GM18526 (cell line): ENCODE results near the gene KIAA1217.

ENCODE experiments used
- POLR2A ChIP-seq: IDR thresholded peaks from 3 replicates; pipeline ENCODE4 v1.6.1; 2011; ENCODE audit not compliant: insufficient read length; ENCODE audit errors: extremely low read depth

The KIAA1217 gene

DNA sequence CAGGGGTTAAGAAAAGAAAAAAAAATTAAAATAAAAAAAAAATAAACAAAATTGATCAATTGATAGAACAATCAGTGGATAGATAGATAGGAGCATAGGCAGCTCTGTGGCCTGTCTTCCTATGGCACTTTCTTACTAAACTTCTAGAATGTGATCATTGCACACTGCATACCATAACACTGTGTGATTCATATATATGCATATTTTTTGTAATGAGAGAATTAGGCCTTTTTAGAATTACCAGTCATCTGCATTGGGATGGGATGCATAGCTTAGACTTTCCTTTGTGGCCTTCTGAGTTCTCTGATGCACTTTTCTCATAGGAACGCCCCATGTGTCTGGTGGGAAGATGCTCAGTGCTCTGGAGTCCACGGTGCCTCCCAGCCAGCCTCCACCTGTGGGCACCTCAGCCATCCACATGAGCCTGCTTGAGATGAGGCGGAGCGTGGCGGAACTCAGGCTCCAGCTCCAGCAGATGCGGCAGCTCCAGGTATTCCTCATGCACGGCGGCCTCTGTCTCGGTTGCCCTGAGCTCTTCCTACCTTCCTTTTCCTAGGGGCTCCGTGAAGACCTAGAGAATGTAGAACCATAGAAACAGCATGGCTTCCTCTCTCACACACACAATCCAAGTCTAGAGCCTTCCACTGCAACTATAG, 292.2 kb downstream of the KIAA1217 start:
- no peak for TF ChIP-seq POLR2A

DNA sequence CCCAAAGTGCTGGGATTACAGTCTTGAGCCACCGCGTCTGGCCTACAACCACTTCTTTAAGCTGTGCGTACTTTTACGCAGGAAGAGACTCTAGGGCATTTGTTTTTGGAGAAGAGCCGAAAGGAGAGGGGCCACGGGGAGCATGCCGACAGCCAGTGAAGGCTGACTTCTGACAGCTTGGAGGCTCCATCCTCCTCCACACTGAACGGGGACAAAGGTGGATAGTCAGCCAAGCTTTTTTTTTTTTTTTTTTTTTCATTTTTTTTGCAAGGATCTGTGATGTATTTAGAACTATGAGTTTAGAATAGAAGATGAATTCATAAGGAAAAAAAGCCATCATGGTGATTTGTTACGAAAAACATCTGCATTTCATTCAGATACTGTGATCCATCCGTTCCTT, 293.1 kb downstream of the KIAA1217 start:
- no peak for TF ChIP-seq POLR2A

DNA sequence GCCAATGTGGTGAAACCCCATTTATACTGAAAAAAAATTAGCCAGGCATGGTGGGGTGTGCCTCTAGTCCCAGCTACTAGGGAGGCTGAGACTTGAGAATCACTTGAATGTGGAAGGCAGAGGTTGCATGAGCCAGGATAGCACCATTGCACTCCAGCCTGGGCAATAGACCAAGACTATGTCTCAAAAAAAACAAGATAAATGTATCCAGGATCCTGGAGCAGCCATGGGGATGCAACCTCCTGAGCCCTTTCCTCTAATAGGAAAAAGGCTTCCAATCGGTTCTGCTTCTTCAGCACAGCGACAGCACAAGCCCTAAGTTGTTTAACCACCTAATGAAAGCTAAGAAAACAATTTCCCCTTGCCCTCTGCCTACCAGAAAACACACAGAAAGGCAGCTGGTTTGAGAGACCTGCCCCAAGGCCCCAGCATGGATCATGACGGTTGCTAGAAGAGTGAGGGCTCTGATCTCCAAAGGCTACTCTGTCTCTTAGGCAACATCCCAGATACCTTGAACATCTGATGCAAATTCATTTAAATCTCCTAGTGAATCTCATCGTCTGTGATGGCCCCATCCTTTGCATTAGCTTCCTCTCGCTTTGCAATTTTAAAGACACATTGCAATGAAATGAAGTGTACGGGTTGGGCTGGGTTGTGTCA, 294.0 kb downstream of the KIAA1217 start:
- no peak for TF ChIP-seq POLR2A

DNA sequence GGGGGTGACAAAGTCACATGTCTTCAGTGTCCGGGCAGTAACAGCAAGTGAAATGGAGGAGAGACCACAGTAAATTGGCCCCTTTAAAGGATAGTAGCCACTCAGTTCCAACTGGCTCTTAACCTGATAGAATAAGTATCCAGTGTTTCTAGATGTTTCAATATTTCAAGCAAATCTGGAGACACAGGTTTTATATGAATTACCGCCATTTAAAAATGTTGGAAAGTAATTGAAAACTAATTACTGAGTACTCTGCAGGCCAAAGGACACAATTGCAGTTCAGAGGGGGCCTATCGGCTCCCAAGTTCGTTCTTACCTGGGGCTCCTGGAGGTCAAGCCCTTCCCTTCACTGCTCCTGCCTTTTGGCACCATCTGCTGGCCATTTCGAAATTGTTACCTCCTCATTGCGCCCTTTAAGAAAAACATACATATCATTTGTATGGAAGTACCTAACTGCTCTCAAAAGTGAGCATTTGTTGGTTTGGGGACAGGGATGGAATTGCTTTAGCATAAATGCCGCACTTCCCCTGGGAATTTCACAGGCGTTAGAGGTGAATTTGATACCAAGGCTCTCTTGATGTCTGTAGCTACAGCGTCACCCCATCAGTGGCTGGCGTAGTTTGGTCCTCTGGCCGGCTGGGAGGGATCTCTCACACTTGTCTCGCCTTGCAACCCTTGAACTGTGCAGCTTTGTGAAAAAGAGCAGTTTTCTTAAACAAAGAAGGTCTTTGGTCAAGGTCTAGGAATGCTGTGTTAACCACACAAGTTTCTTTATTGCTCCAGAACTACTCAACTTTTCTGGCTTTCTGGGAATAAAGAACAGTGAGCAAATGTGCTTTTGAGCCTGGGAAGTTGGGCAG, 294.8 kb downstream of the KIAA1217 start:
- TF ChIP-seq POLR2A: no peak

GRCh38 chr10:24505759-24506158, 296.8 kb downstream of the KIAA1217 start:
- TF ChIP-seq POLR2A: no peak

GRCh38 chr10:24513155-24513554, 304.2 kb downstream of the KIAA1217 start:
- no peak for TF ChIP-seq POLR2A

GRCh38 chr10:24515481-24515880, 306.5 kb downstream of the KIAA1217 start:
- TF ChIP-seq POLR2A: no peak

DNA sequence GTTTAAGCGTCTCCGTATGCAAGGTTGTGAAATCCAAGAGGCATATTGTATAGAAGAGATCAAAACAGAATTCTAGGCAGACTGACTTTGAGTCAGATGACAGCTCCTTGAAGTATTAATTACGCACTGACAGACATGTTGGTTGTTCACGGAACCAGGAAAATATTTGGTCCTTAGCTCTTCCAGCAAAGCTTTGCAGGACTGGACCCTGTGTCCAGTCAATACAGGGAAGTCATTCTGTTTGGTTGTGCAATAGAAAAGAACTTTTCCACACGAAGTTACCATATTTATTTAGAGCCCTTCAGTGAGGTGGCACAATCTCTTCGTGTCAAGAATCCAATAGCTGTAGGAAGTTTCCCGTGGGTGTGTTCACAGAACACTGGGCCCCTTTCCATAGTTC, 309.5 kb downstream of the KIAA1217 start:
- no peak for TF ChIP-seq POLR2A

DNA sequence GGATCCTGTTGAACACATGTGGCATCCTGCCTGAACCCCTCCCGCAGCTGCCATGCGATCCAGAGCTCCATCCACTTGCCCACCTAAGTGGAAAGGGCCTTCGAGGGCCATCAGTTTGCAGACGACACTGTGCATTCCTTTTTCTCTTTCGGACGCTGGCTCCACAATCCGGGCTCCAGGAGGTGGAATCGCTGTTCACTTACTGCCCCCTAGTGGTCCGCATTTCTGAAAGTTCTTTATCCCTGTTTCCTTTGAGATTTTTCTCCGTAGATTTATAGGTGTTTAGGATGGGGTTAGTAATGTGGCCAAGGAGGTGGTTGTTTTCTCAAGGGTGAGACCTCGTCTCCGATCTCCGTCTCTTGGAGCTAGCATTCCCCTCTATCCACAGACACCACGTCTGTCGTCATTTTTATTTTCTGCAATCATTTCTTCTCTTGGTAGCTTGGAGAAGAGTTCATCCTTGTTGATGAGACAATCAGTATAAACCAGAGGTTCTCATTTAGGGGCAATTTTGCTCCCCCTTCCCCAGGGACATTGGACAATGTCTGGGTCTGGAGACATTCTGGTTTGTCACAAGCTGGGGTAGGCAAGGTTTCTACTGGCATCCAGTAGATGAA, 310.2 kb downstream of the KIAA1217 start:
- no peak for TF ChIP-seq POLR2A

DNA sequence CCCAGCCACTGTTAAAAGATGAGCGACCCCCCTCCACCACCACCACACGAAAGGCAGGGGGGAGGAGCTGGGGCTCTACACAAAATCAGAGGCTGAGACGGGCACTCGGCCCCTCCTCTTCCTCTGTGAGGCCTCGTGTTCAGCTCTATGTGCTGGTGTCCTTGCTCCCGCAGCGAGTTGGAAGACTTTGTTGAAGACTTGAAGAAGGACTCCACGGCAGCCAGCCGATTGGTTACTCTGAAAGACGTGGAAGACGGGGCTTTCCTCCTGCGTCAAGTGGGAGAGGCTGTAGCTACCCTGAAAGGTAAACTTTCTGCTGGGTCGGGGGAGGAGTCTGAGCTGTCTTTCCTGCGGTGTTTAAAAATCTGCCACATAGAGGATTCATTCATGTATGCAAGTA, 311.0 kb downstream of the KIAA1217 start:
- TF ChIP-seq POLR2A: no peak

GRCh38 chr10:24524314-24524713, 315.4 kb downstream of the KIAA1217 start:
- TF ChIP-seq POLR2A: no peak

DNA sequence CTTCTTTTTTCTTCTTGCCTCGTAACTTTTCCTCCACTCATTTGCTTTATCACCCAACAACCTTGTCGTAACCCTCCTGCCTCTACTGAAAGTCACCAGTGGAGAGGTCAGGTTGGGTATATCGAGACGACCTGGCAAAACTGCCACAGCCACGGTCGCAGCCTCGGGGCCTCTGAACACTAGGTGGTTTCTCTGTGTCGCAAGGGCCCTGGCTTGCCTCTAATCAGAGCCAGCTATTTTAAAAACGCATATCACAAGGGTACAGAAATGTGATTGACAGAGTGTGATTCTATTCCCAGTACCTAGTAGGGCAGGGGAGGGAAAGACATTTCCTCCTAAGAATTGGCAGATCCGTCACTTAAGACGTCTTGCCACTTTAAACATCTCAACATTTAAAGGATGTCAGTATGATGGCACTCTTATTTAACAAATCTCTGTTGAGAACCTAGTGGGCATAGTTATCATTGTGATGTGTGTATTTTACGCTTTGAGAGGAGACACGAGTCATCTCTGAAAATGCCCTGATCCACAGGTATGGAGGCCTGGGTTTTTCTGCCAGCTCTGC, 317.2 kb downstream of the KIAA1217 start:
- no peak for TF ChIP-seq POLR2A

DNA sequence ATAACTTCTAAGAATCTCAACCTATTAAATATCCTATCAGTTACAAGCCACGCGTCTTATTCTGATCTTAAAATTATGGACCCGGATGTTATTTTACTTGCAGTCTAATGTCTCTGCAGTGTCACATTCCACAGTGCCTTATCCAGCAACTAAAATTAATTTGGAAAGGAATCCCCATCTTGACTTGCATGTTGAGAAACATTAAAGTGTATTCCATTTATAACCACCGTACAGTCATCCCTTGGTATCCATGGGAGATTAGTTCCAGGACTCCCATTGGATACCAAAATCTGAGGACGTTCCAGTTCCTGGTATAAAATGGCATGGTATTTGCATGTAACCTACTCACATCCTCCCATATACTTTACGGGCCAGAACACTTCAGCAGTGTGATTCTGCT, 320.0 kb downstream of the KIAA1217 start:
- no peak for TF ChIP-seq POLR2A

DNA sequence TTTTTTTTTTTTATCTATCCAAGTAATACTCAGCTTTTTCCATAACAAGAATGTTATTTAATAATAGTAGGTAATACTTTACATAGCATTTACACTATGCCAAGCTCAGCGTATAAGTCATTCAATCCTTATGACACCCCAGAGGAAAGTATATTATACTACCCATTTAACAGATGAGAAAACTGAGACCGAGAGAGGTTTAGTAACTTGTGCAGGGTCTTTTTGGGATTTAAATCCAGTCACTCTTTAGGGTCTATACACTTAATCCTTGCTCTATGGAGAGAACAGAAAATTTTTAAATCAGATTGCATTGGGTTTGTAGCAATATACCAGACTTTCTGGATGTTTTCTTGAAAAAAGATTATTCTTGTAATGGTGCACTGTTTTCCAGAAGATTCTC, 322.5 kb downstream of the KIAA1217 start:
- TF ChIP-seq POLR2A: no peak

GRCh38 chr10:24533981-24534380, 325.0 kb downstream of the KIAA1217 start:
- no peak for TF ChIP-seq POLR2A
